IMR-90 (cell line): ENCODE data around the gene IFT25. TPM values are rescaled to one million over a fixed set of nuclear protein-coding genes. Genes with fewer than 3 reads are reported as not detected.

Experiments
- ATAC-seq: fragments of 200-7000 bp; cut with Tn5 transposase; 2 replicates; pipeline ENCODE4 v1.9.1; 2020; ENCODE audit warnings: low read depth, mild to moderate bottlenecking, moderate library complexity
- BruUV-seq: library from RNA; stranded (reverse); fragments of 400-500 nt; replicated peaks from 2 replicates; lab custom pipeline; 2021; lab: Mats Ljungman, UMichigan
- CTCF ChIA-PET: fragments of 300-600 bp; formaldehyde crosslinking; extraction: SDS; loops from one replicate; lab custom pipeline; 2021; ENCODE audit warnings: antibody characterized with exemption; lab: Yijun Ruan, JAX
- POLR2A ChIA-PET: fragments of 300-600 bp; sonication (Branson Sonifier 250); formaldehyde crosslinking; loops from one replicate; lab custom pipeline; 2022; ENCODE audit warnings: antibody characterized with exemption; ENCODE audit not compliant: unreplicated experiment; lab: Charles Lee
- DNase-seq: peaks from one replicate; pipeline ENCODE4 v3.0.0; 2013
- H2AFZ ChIP-seq: replicated peaks from 2 replicates; pipeline ENCODE3; 2013; ENCODE audit warnings: low read length, mild to moderate bottlenecking; ENCODE audit not compliant: poor library complexity
- H2AK5ac ChIP-seq: 2 replicates; pipeline ENCODE4 v1.6.1; 2013; ENCODE audit warnings: low read depth, low read length, inconsistent platforms
- H2AK9ac ChIP-seq: replicated peaks from 2 replicates; pipeline ENCODE3; 2013; ENCODE audit warnings: mild to moderate bottlenecking, low read depth, low read length, moderate library complexity; ENCODE audit not compliant: poor library complexity
- H2BK120ac ChIP-seq: 2 replicates; pipeline ENCODE4 v1.6.1; 2013; ENCODE audit warnings: low read depth, low read length, inconsistent platforms
- H2BK15ac ChIP-seq: 3 replicates; pipeline ENCODE4 v1.6.1; 2013; ENCODE audit warnings: low read depth, low read length, inconsistent platforms
- H2BK20ac ChIP-seq: 2 replicates; pipeline ENCODE4 v1.6.1; 2013; ENCODE audit warnings: low read depth, mild to moderate bottlenecking, inconsistent platforms, low read length, moderate library complexity
- H2BK5ac ChIP-seq: 2 replicates; pipeline ENCODE4 v1.6.1; 2013; ENCODE audit warnings: mild to moderate bottlenecking, low read depth, low read length, inconsistent platforms; ENCODE audit not compliant: poor library complexity, severe bottlenecking
- H3K14ac ChIP-seq: replicated peaks from 2 replicates; pipeline ENCODE4 v1.6.1; 2013; ENCODE audit warnings: low read depth, low read length, inconsistent platforms
- H3K18ac ChIP-seq: 2 replicates; pipeline ENCODE4 v1.6.1; 2013; ENCODE audit warnings: low read depth, low read length, control low read depth
- H3K23ac ChIP-seq: 2 replicates; pipeline ENCODE4 v1.6.1; 2013; ENCODE audit warnings: low read depth, low read length, inconsistent platforms
- H3K27ac ChIP-seq: 2 replicates; pipeline ENCODE4 v1.5.1; 2013; ENCODE audit warnings: mild to moderate bottlenecking, control low read depth, low read length; ENCODE audit not compliant: insufficient read depth
- H3K27me3 ChIP-seq: 2 replicates; pipeline ENCODE4 v1.6.1; 2013; ENCODE audit warnings: low read length; ENCODE audit not compliant: control insufficient read depth, insufficient read depth
- H3K36me3 ChIP-seq: 2 replicates; pipeline ENCODE4 v1.6.1; 2013; ENCODE audit warnings: low read length, mixed read lengths; ENCODE audit not compliant: control insufficient read depth, insufficient read depth
- H3K4ac ChIP-seq: 2 replicates; pipeline ENCODE4 v1.6.1; 2013; ENCODE audit warnings: low read depth, low read length, inconsistent platforms
- H3K4me1 ChIP-seq: 2 replicates; pipeline ENCODE4 v1.6.1; 2013; ENCODE audit warnings: low read length, mixed read lengths; ENCODE audit not compliant: control insufficient read depth, insufficient read depth
- H3K4me2 ChIP-seq: 2 replicates; pipeline ENCODE4 v1.6.1; 2013; ENCODE audit warnings: low read depth, mild to moderate bottlenecking, control low read depth, low read length, moderate library complexity
- H3K4me3 ChIP-seq: 2 replicates; pipeline ENCODE4 v1.5.1; 2013; ENCODE audit warnings: low read depth, mild to moderate bottlenecking, control low read depth, low read length, moderate library complexity; ENCODE audit not compliant: insufficient read depth
- H3K56ac ChIP-seq: 2 replicates; pipeline ENCODE4 v1.6.1; 2013; ENCODE audit warnings: low read length, inconsistent platforms; ENCODE audit not compliant: insufficient read depth; ENCODE audit errors: extremely low read depth
- H3K79me1 ChIP-seq, 2 experiments: 2 replicates each; pipeline ENCODE4 v1.6.1; 2013; ENCODE audit warnings: low read length in 2 of 2, inconsistent platforms in 1 of 2, low read depth in 1 of 2
- H3K9ac ChIP-seq: 2 replicates; pipeline ENCODE4 v1.6.1; 2013; ENCODE audit warnings: low read depth, low read length, control low read depth
- H3K9me1 ChIP-seq: 2 replicates; pipeline ENCODE4 v1.6.1; 2013; ENCODE audit warnings: low read length, inconsistent platforms; ENCODE audit not compliant: insufficient read depth
- H3K9me3 ChIP-seq: 2 replicates; pipeline ENCODE4 v1.6.1; 2013; ENCODE audit warnings: low read length; ENCODE audit not compliant: control insufficient read depth, insufficient read depth
- H4K20me1 ChIP-seq: 2 replicates; pipeline ENCODE4 v1.6.1; 2013; ENCODE audit warnings: low read length, inconsistent platforms; ENCODE audit not compliant: insufficient read depth
- H4K5ac ChIP-seq: 2 replicates; pipeline ENCODE4 v1.6.1; 2013; ENCODE audit warnings: mild to moderate bottlenecking, low read depth, low read length, control low read depth
- H4K8ac ChIP-seq, 2 experiments: 2 replicates each; pipeline ENCODE4 v1.6.1; 2013; ENCODE audit warnings: low read depth in 2 of 2, low read length in 2 of 2, control low read depth in 1 of 2, inconsistent platforms in 1 of 2
- H4K91ac ChIP-seq: 2 replicates; pipeline ENCODE4 v1.6.1; 2013; ENCODE audit warnings: low read depth, low read length, inconsistent platforms; ENCODE audit not compliant: insufficient read depth
- CEBPB ChIP-seq: IDR thresholded peaks from 2 replicates; pipeline ENCODE4 v1.6.1; 2012; ENCODE audit warnings: low read depth, low read length, improper control_type of control experiment
- POLR2A ChIP-seq: IDR thresholded peaks from 2 replicates; pipeline ENCODE4 v1.6.1; 2012; ENCODE audit warnings: mild to moderate bottlenecking, low read depth, low read length
- WGBS, 2 experiments: methylation state at CpG; one replicate each; pipeline versions ENCODE4 v1.1.5 to v1.1.7; 2013; ENCODE audit warnings: missing lambda C conversion rate in 2 of 2; ENCODE audit not compliant: insufficient read length in 1 of 2; ENCODE audit errors: extremely low coverage in 2 of 2; 5-methylcytosine and 5-hydroxymethylcytosine counted together
- dilution Hi-C: fragments of 300-500 bp; cut with HindIII; formaldehyde crosslinking; loops from one replicate; pipeline ENCODE4 v1.14.3; 2018; ENCODE audit warnings: low sequenced_read_pairs; ENCODE audit not compliant: unreplicated experiment
- in situ Hi-C: fragments of 300-500 bp; cut with MboI; formaldehyde crosslinking; loops from 3 replicates; pipeline ENCODE4 v1.14.3; 2019; ENCODE audit warnings: low sequenced_read_pairs, inconsistent platforms, mixed read lengths
- intact Hi-C: fragments of 100-400 bp; cut with micrococcal nuclease; formaldehyde crosslinking; loops from 2 replicates; pipeline ENCODE4 v1.10.0; 2022
- polyA plus RNA-seq, 3 experiments: library from polyadenylated mRNA; depleted of rRNA; stranded (reverse); fragments of >200 nt; gene quantifications; 2 replicates each; pipeline ENCODE4 v1.2.3, GENCODE V29; 2012; ENCODE audit warnings: low replicate concordance in 1 of 3
- total RNA-seq: library from RNA; depleted of rRNA; stranded (reverse); fragments of >200 nt; gene quantifications from 2 replicates; pipeline ENCODE4 v1.2.3, GENCODE V29; 2012

IFT25 gene
- total and polyA plus RNA-seq, 2 of the 4 experiments (the other 2 are of a cell fraction) = 9.1 to 38.0 TPM

GRCh38 chr1:53956308-53957168 is 11.0 kb upstream of the IFT25 start:
- peak overlapping the region; percentile 70 for H2AFZ ChIP-seq
- DNase-seq (no peak), ATAC-seq (peak; percentile 34)
- peak overlapping the region; percentile 68 for H3K4me2 ChIP-seq
- H3K27ac ChIP-seq = peak overlapping the region; percentile 75
- H2AK5ac ChIP-seq = peak overlapping the region; percentile 69
- H3K9me3 ChIP-seq = no peaks in the 10 kb centered on the region
- H3K4me3 ChIP-seq = no peak overlapping the region
- dilution Hi-C loops (no loop called here), in situ Hi-C loops (no loop called here), intact Hi-C loops (loop anchor here (2.0 kb wide), 1 partner anchor 96 kb away; the partner anchor contains the start of genes TCEANC2 and TMEM59)
- H3K23ac ChIP-seq = peak overlapping the region; percentile 91
- peaks cover 34% of the 10 kb centered on the region for H3K36me3 ChIP-seq
- H4K5ac ChIP-seq = peak overlapping the region; percentile 70
- H3K18ac ChIP-seq = peak overlapping the region; percentile 84
- peaks cover 25 to 43% of the 10 kb centered on the region in 2 experiments for H3K79me1 ChIP-seq
- peak overlapping the region; percentile 92 for H3K14ac ChIP-seq
- peaks cover 3% of the 10 kb centered on the region; the same call in 1 of the 2 replicates for H3K9me1 ChIP-seq
- H4K8ac ChIP-seq = peak overlapping the region; percentile 62 to 94
- no peaks in the 10 kb centered on the region for H3K27me3 ChIP-seq
- BruUV-seq = no TSS peak
- peaks cover 7% of the 10 kb centered on the region for H4K20me1 ChIP-seq
- H3K9ac ChIP-seq = peak overlapping the region; percentile 58; the same call in 1 of the 2 replicates
- peak overlapping the region; percentile 92 for H2BK20ac ChIP-seq
- POLR2A ChIA-PET = no interaction called here
- peak overlapping the region; percentile 78; the same call in 1 of the 2 replicates for H3K56ac ChIP-seq
- H3K4me1 ChIP-seq = peaks cover 14% of the 10 kb centered on the region
- H2BK15ac ChIP-seq = peak overlapping the region; percentile 77; the same call in 2 of the 3 replicates
- H2AK9ac ChIP-seq = peak overlapping the region; percentile 87
- H2BK5ac ChIP-seq = peak overlapping the region; percentile 93
- WGBS, 2 experiments = no CpG with 5 or more reads among the region's 3 CpGs
- CTCF ChIA-PET = interaction anchor here (0.9 to 1.0 kb wide), 2 partner anchors 11 to 78 kb away, joined by 3 read pairs; partner anchors contain the start of genes IFT25 and LRRC42
- H3K4ac ChIP-seq = peak overlapping the region; percentile 93
- peak overlapping the region; percentile 94 for H2BK120ac ChIP-seq
- TF ChIP-seq CEBPB (peak; percentile 51), POLR2A (no peak)
- H4K91ac ChIP-seq = peak overlapping the region; percentile 93
